ENCODE results near the gene TMEM245.

DNA sequence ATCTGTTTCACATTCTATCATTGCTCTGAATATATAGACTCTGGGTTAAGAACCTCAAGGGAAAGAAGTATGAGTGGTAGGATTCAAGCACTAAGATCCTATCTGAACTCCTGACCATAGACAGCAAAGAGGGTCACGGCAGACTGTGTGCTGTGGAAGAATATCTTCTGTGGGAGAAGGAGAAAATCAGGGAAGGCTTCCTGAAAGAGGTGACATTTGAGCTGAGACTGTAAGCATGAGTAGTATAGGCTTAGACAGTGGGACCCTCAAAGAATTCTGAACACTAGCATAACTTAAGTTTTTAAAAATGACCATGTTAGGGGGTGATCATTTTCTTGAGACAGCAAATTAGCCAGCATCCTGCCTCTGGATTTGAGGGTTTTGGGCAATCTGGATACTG lies 43.4 kb upstream of the TMEM245 start:
- no peak for TF ChIP-seq POLR2A (IDR thresholded peaks at IDR 0.05)
- TF ChIP-seq, protein P1, sequence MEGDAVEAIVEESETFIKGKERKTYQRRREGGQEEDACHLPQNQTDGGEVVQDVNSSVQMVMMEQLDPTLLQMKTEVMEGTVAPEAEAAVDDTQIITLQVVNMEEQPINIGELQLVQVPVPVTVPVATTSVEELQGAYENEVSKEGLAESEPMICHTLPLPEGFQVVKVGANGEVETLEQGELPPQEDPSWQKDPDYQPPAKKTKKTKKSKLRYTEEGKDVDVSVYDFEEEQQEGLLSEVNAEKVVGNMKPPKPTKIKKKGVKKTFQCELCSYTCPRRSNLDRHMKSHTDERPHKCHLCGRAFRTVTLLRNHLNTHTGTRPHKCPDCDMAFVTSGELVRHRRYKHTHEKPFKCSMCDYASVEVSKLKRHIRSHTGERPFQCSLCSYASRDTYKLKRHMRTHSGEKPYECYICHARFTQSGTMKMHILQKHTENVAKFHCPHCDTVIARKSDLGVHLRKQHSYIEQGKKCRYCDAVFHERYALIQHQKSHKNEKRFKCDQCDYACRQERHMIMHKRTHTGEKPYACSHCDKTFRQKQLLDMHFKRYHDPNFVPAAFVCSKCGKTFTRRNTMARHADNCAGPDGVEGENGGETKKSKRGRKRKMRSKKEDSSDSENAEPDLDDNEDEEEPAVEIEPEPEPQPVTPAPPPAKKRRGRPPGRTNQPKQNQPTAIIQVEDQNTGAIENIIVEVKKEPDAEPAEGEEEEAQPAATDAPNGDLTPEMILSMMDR (IDR thresholded peaks at IDR 0.05 in 4 of 5, conservative IDR thresholded peaks at IDR 0.05 in 1 of 5), result no peak

All from gastrocnemius medialis (tissue), 4 donors.